Measurements from ENCODE around the gene TJAP1.

The TJAP1 gene

GRCh38 chr6:43522547-43523261 is 45.3 kb downstream of the TJAP1 start:
- no peak overlapping the region for H3K27ac ChIP-seq (ENCODE audit: low read depth, low read length)
- no peak overlapping the region for H3K9ac ChIP-seq (ENCODE audit: low read length)
- no peak overlapping the region for H3K4me3 ChIP-seq (ENCODE audit: insufficient read depth, low read length, poor library complexity, severe bottlenecking)
- no peak overlapping the region for H3K4me2 ChIP-seq (ENCODE audit: low read depth, low read length, poor library complexity, severe bottlenecking)
- peaks cover 27% of the 10 kb centered on the region; the same call in 1 of the 2 replicates for H3K36me3 ChIP-seq (ENCODE audit: low read length)
- TF ChIP-seq CTCF (IDR thresholded peaks at IDR 0.05; ENCODE audit: insufficient read depth, low read length, poor library complexity, severe bottlenecking) (no peak), EZH2phosphoT487 (conservative IDR thresholded peaks at IDR 0.05; ENCODE audit: low read length) (no peak)
- no peaks in the 10 kb centered on the region for H3K9me2 ChIP-seq (replicated peaks; ENCODE audit: insufficient read depth, low read length)
- peaks cover 20% of the 10 kb centered on the region for H3K79me2 ChIP-seq (ENCODE audit: insufficient read depth, low read length)
- no peak overlapping the region for H2AFZ ChIP-seq (ENCODE audit: low read depth, low read length, severe bottlenecking)
- H3K27me3 ChIP-seq (ENCODE audit: low read length): no peaks in the 10 kb centered on the region
- no peaks in the 10 kb centered on the region for H4K20me1 ChIP-seq (ENCODE audit: low read depth, low read length)
- no peaks in the 10 kb centered on the region for H3K9me3 ChIP-seq (ENCODE audit: insufficient read depth, low read length)
- H3F3A ChIP-seq (ENCODE audit: insufficient read depth): 0 out of 2 replicates have a peak, but pooled peaks cover 14% of the 10 kb centered on the region

- H3K9ac ChIP-seq (ENCODE audit: low read length): no peak overlapping the region
- H3K27me3 ChIP-seq (ENCODE audit: low read length): no peaks in the 10 kb centered on the region
- no peak overlapping the region for H3K27ac ChIP-seq (ENCODE audit: low read depth, low read length)
- no peak overlapping the region for H3K4me2 ChIP-seq (ENCODE audit: low read depth, low read length, poor library complexity, severe bottlenecking)
- 0 out of 2 replicates have a peak, but pooled peaks cover 14% of the 10 kb centered on the region for H3F3A ChIP-seq (ENCODE audit: insufficient read depth)
- H3K9me3 ChIP-seq (ENCODE audit: insufficient read depth, low read length): no peaks in the 10 kb centered on the region
- H4K20me1 ChIP-seq (ENCODE audit: low read depth, low read length): no peaks in the 10 kb centered on the region
- no peak overlapping the region for H2AFZ ChIP-seq (ENCODE audit: low read depth, low read length, severe bottlenecking)
- H3K4me3 ChIP-seq (ENCODE audit: insufficient read depth, low read length, poor library complexity, severe bottlenecking): no peak overlapping the region
- H3K36me3 ChIP-seq (ENCODE audit: low read length): peaks cover 27% of the 10 kb centered on the region; the same call in 1 of the 2 replicates
- no peak for TF ChIP-seq EZH2phosphoT487 (conservative IDR thresholded peaks at IDR 0.05; ENCODE audit: low read length)
- no peak for TF ChIP-seq CTCF (IDR thresholded peaks at IDR 0.05; ENCODE audit: insufficient read depth, low read length, poor library complexity, severe bottlenecking)
- H3K9me2 ChIP-seq (replicated peaks; ENCODE audit: insufficient read depth, low read length): no peaks in the 10 kb centered on the region
- peaks cover 15% of the 10 kb centered on the region for H3K79me2 ChIP-seq (ENCODE audit: insufficient read depth, low read length)
Measured at GRCh38 chr6:43523284-43523683, 45.9 kb downstream of the TJAP1 start.

GRCh38 chr6:43524483-43524961 is 47.2 kb downstream of the TJAP1 start:
- Histone ChIP-seq H3K9ac (ENCODE audit: low read length) (no peak overlapping the region), H3K79me2 (ENCODE audit: insufficient read depth, low read length) (peaks cover 2% of the 10 kb centered on the region)
- TF ChIP-seq EZH2phosphoT487 (conservative IDR thresholded peaks at IDR 0.05; ENCODE audit: low read length) (no peak), CTCF (IDR thresholded peaks at IDR 0.05; ENCODE audit: insufficient read depth, low read length, poor library complexity, severe bottlenecking) (no peak)

More at GRCh38 chr6:43524483-43524961, 47.2 kb downstream of the TJAP1 start:
- H3F3A ChIP-seq (ENCODE audit: insufficient read depth): 0 out of 2 replicates have a peak, but pooled peaks cover 14% of the 10 kb centered on the region
- no peaks in the 10 kb centered on the region for H3K9me2 ChIP-seq (replicated peaks; ENCODE audit: insufficient read depth, low read length)
- H3K9me3 ChIP-seq (ENCODE audit: insufficient read depth, low read length): no peaks in the 10 kb centered on the region
- peaks cover 21% of the 10 kb centered on the region; the same call in 1 of the 2 replicates for H3K36me3 ChIP-seq (ENCODE audit: low read length)
- no peaks in the 10 kb centered on the region for H4K20me1 ChIP-seq (ENCODE audit: low read depth, low read length)
- H3K4me3 ChIP-seq (ENCODE audit: insufficient read depth, low read length, poor library complexity, severe bottlenecking): no peak overlapping the region
- no peaks in the 10 kb centered on the region for H3K27me3 ChIP-seq (ENCODE audit: low read length)
- no peak overlapping the region for H3K4me2 ChIP-seq (ENCODE audit: low read depth, low read length, poor library complexity, severe bottlenecking)
- H3K27ac ChIP-seq (ENCODE audit: low read depth, low read length): no peak overlapping the region
- H2AFZ ChIP-seq (ENCODE audit: low read depth, low read length, severe bottlenecking): no peak overlapping the region
